SK-N-SH (cell line): ENCODE measurements around the gene F2RL2. TPM values are rescaled to one million over a fixed set of nuclear protein-coding genes. Genes with fewer than 3 reads are reported as not detected.

Experiments used
- CTCF ChIA-PET: fragments of 300-600, 350-600 bp; formaldehyde crosslinking; extraction: SDS; loops from one replicate; lab custom pipeline; 2021; lab: Yijun Ruan, JAX
- POLR2A ChIA-PET: fragments of 350-600 bp; sonication (Branson Sonifier 250); formaldehyde crosslinking; extraction: SDS; loops from one replicate; lab custom pipeline; 2020; ENCODE audit warnings: antibody characterized with exemption, inconsistent platforms; lab: Yijun Ruan, JAX
- DNase-seq: peaks from one replicate; pipeline ENCODE4 v3.0.0; 2012
- H2AFZ ChIP-seq: fragments of 200-600 bp; sonication (generic); 2 replicates; pipeline ENCODE4 v1.8.1; 2016; ENCODE audit warnings: antibody characterized with exemption, mild to moderate bottlenecking, low read depth
- H3F3A ChIP-seq: fragments of 200-600 bp; sonication (generic); replicated peaks from 2 replicates; pipeline ENCODE3; 2016; ENCODE audit warnings: antibody characterized with exemption, mild to moderate bottlenecking; ENCODE audit not compliant: insufficient read depth
- H3K27ac ChIP-seq, 2 experiments: fragments of 200-500 bp in 1 of 2; fragments of 200-600 bp in 1 of 2; sonication (Bioruptor generic) in 1 of 2; sonication (generic), shearing (Covaris generic) in 1 of 2; 2 replicates each; pipeline versions ENCODE4 v1.5.1 to v1.6.1; 2014 to 2016; ENCODE audit warnings: low read depth in 2 of 2, inconsistent platforms in 1 of 2, low read length in 1 of 2, mild to moderate bottlenecking in 1 of 2, mixed read lengths in 1 of 2
- H3K27me3 ChIP-seq: fragments of 200-600 bp; sonication (generic), shearing (Covaris generic); 2 replicates; pipeline ENCODE4 v1.6.1; 2016; ENCODE audit warnings: mixed run types; ENCODE audit not compliant: insufficient read depth
- H3K36me3 ChIP-seq, 2 experiments: fragments of 200-500 bp in 1 of 2; fragments of 200-600 bp in 1 of 2; sonication (Bioruptor generic) in 1 of 2; sonication (generic) in 1 of 2; replicated peaks in 1 of 2; 2 replicates each; pipeline versions ENCODE3 to v1.5.1; 2014 to 2016; ENCODE audit warnings: low read length in 1 of 2, mild to moderate bottlenecking in 1 of 2; ENCODE audit not compliant: insufficient read depth in 2 of 2, control insufficient read depth in 1 of 2
- H3K4me1 ChIP-seq, 2 experiments: fragments of 200-500 bp in 1 of 2; fragments of 200-600 bp in 1 of 2; sonication (Bioruptor generic) in 1 of 2; sonication (generic), shearing (Covaris generic) in 1 of 2; 2 replicates each; pipeline versions ENCODE4 v1.5.1 to v1.6.1; 2014 to 2016; ENCODE audit warnings: low read depth in 1 of 2, low read length in 1 of 2, mixed run types in 1 of 2; ENCODE audit not compliant: insufficient read depth in 2 of 2, control insufficient read depth in 1 of 2
- H3K4me2 ChIP-seq: fragments of 200-600 bp; sonication (generic), shearing (Covaris generic); 2 replicates; pipeline ENCODE4 v1.6.1; 2017; ENCODE audit warnings: mixed run types
- H3K4me3 ChIP-seq, 2 experiments: fragments of 200-500 bp in 1 of 2; fragments of 200-600 bp in 1 of 2; sonication (Bioruptor generic) in 1 of 2; sonication (generic), shearing (Covaris generic) in 1 of 2; 2 replicates each; pipeline versions ENCODE4 v1.5.1 to v1.8.1; 2014 to 2016; ENCODE audit warnings: low read depth in 2 of 2, inconsistent platforms in 1 of 2, low read length in 1 of 2, mild to moderate bottlenecking in 1 of 2, mixed read lengths in 1 of 2, moderate library complexity in 1 of 2
- H3K79me2 ChIP-seq: fragments of 200-600 bp; sonication (generic); 2 replicates; pipeline ENCODE4 v1.8.1; 2017; ENCODE audit warnings: mild to moderate bottlenecking; ENCODE audit not compliant: insufficient read depth
- H3K9ac ChIP-seq: fragments of 200-600 bp; sonication (generic); 2 replicates; pipeline ENCODE4 v1.6.1; 2017; ENCODE audit warnings: mixed run types
- H3K9me2 ChIP-seq: fragments of 200-600 bp; sonication (generic); 2 replicates; pipeline ENCODE4 v1.6.1; 2017; ENCODE audit warnings: mixed run types
- H3K9me3 ChIP-seq: fragments of 200-600 bp; sonication (generic); 2 replicates; pipeline ENCODE4 v1.6.1; 2017; ENCODE audit warnings: mixed run types, mild to moderate bottlenecking, moderate library complexity
- H4K20me1 ChIP-seq: fragments of 200-600 bp; sonication (generic); 2 replicates; pipeline ENCODE4 v1.6.1; 2017; ENCODE audit warnings: mild to moderate bottlenecking, mixed run types; ENCODE audit not compliant: insufficient read depth
- EZH2phosphoT487 ChIP-seq: fragments of 200-600 bp; sonication (generic); IDR thresholded peaks from 2 replicates; pipeline ENCODE4 v1.6.1; 2017; ENCODE audit warnings: low read depth, mixed run types, mild to moderate bottlenecking, antibody characterized with exemption, moderate library complexity, borderline replicate concordance
- FOSL2 ChIP-seq: IDR thresholded peaks from 2 replicates; pipeline ENCODE4 v1.4.0; 2012; ENCODE audit warnings: low read depth, mild to moderate bottlenecking, moderate library complexity, borderline replicate concordance
- FOXJ3 ChIP-seq: sonication (generic); formaldehyde crosslinking; IDR thresholded peaks from 2 replicates; pipeline ENCODE4 v1.5.1; 2020; ENCODE audit warnings: mild to moderate bottlenecking, missing genetic modification reagents
- FOXM1 ChIP-seq: IDR thresholded peaks from 2 replicates; pipeline ENCODE4 v1.4.0; 2012; ENCODE audit warnings: low read depth, mild to moderate bottlenecking
- RCOR1 ChIP-seq: fragments of 150-350 bp; IDR thresholded peaks from 2 replicates; pipeline ENCODE4 v1.6.1; 2017; ENCODE audit warnings: antibody characterized with exemption, low read length
- RXRA ChIP-seq: IDR thresholded peaks from 2 replicates; pipeline ENCODE4 v1.4.0; 2012; ENCODE audit warnings: low read depth, mild to moderate bottlenecking, borderline replicate concordance
- TCF12 ChIP-seq: IDR thresholded peaks from 2 replicates; pipeline ENCODE4 v1.4.0; 2012
- WGBS: methylation state at CpG from one replicate; pipeline ENCODE4 v1.1.6; 2017; ENCODE audit warnings: low lambda C conversion rate; 5-methylcytosine and 5-hydroxymethylcytosine counted together
- polyA plus RNA-seq, 3 experiments: library from polyadenylated mRNA; depleted of rRNA; stranded (reverse); fragments of >200 nt; gene quantifications; 2 replicates each; pipeline ENCODE4 v1.2.3, GENCODE V29; 2012
- TF ChIP-seq, protein P1 (sequence below): IDR thresholded peaks from 2 replicates; pipeline ENCODE4 v1.4.0; 2012; ENCODE audit warnings: low read depth, borderline replicate concordance
- TF ChIP-seq, protein P2 (sequence below): fragments of 150-350 bp; IDR thresholded peaks from 2 replicates; pipeline ENCODE4 v1.6.1; 2017; ENCODE audit warnings: antibody characterized with exemption, low read length, low read depth, borderline replicate concordance
- TF ChIP-seq, protein P3 (sequence below): fragments of 200-600 bp; sonication (generic); IDR thresholded peaks from 2 replicates; pipeline ENCODE4 v1.6.1; 2017; ENCODE audit warnings: antibody characterized with exemption, mild to moderate bottlenecking, moderate library complexity
- TF ChIP-seq, protein P4 (sequence below): fragments of 150-350 bp; IDR thresholded peaks from 2 replicates; pipeline ENCODE4 v1.6.1; 2016; ENCODE audit warnings: mild to moderate bottlenecking, low read depth, low read length

The F2RL2 gene
- polyA plus RNA-seq, 1 of the 3 experiments (the other 2 are of a cell fraction), result 29.4 TPM

DNA sequence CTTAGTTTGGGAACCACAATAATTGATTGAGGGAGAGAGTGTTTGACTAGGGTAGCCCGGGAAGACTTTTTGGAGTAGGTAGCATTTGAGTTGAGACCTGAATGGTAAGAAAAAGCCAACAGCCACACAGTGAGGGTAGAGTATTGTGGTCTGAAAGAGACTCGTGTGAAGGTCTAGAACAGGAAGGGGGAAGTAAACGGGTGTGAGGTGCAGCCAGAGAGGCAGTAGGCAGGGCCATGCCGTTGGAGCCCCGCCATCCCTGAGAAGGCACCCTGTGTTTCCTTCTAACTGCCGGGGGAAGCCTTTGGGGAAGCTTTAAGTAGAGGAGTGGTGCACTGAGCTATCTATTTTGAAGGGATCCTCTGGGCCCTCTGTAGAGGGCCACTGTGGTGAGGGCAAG, 3.5 kb upstream of the F2RL2 start:
- Histone ChIP-seq H3F3A (peaks cover 7% of the 10 kb centered on the region), H3K9me3 (no peaks in the 10 kb centered on the region), H4K20me1 (no peaks in the 10 kb centered on the region), H3K36me3 (no peaks in the 10 kb centered on the region), H3K4me3 (no peak overlapping the region), H3K9me2 (no peaks in the 10 kb centered on the region), H3K4me2 (no peak overlapping the region), H3K4me1 (peaks cover 0 to 8% of the 10 kb centered on the region in 2 experiments; a peak in 3 of 4 replicates), H2AFZ (no peak overlapping the region), H3K9ac (no peak overlapping the region), H3K79me2 (peaks cover 14% of the 10 kb centered on the region), H3K27ac (no peak overlapping the region), H3K27me3 (no peaks in the 10 kb centered on the region)
- 84% methylated on average over 4 of the region's 6 CpGs for WGBS
- POLR2A ChIA-PET, result no interaction called here
- no peak for DNase-seq
- TF ChIP-seq FOXM1 (no peak), EZH2phosphoT487 (no peak), FOXJ3 (CRISPR knock-in tag) (no peak), TCF12 (no peak), RXRA (no peak), FOSL2 (no peak), RCOR1 (no peak)
- TF ChIP-seq, protein P1, sequence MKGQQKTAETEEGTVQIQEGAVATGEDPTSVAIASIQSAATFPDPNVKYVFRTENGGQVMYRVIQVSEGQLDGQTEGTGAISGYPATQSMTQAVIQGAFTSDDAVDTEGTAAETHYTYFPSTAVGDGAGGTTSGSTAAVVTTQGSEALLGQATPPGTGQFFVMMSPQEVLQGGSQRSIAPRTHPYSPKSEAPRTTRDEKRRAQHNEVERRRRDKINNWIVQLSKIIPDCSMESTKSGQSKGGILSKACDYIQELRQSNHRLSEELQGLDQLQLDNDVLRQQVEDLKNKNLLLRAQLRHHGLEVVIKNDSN, result no peak
- TF ChIP-seq, protein P2, sequence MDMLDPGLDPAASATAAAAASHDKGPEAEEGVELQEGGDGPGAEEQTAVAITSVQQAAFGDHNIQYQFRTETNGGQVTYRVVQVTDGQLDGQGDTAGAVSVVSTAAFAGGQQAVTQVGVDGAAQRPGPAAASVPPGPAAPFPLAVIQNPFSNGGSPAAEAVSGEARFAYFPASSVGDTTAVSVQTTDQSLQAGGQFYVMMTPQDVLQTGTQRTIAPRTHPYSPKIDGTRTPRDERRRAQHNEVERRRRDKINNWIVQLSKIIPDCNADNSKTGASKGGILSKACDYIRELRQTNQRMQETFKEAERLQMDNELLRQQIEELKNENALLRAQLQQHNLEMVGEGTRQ, result no peak
- TF ChIP-seq, protein P3, sequence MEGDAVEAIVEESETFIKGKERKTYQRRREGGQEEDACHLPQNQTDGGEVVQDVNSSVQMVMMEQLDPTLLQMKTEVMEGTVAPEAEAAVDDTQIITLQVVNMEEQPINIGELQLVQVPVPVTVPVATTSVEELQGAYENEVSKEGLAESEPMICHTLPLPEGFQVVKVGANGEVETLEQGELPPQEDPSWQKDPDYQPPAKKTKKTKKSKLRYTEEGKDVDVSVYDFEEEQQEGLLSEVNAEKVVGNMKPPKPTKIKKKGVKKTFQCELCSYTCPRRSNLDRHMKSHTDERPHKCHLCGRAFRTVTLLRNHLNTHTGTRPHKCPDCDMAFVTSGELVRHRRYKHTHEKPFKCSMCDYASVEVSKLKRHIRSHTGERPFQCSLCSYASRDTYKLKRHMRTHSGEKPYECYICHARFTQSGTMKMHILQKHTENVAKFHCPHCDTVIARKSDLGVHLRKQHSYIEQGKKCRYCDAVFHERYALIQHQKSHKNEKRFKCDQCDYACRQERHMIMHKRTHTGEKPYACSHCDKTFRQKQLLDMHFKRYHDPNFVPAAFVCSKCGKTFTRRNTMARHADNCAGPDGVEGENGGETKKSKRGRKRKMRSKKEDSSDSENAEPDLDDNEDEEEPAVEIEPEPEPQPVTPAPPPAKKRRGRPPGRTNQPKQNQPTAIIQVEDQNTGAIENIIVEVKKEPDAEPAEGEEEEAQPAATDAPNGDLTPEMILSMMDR, result no peak
- TF ChIP-seq, protein P4, sequence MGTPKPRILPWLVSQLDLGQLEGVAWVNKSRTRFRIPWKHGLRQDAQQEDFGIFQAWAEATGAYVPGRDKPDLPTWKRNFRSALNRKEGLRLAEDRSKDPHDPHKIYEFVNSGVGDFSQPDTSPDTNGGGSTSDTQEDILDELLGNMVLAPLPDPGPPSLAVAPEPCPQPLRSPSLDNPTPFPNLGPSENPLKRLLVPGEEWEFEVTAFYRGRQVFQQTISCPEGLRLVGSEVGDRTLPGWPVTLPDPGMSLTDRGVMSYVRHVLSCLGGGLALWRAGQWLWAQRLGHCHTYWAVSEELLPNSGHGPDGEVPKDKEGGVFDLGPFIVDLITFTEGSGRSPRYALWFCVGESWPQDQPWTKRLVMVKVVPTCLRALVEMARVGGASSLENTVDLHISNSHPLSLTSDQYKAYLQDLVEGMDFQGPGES, result no peak
- CTCF ChIA-PET, result interaction anchor here (0.8 to 2.0 kb wide), 3 partner anchors 9 to 58 kb away, joined by 3 to 7 read pairs (median 5); no protein-coding TSS in a partner anchor
